Glomerular endothelial cell (primary cell): ENCODE measurements around the gene GTF3C1. TPM values are rescaled to one million over a fixed set of nuclear protein-coding genes. Genes with fewer than 3 reads are reported as not detected.

ENCODE experiments used
- DNase-seq: peaks from one replicate; pipeline ENCODE4 v3.0.0-alpha.2; 2011; ENCODE audit warnings: low read depth, low spot score; ENCODE audit errors: extremely low read depth
- total RNA-seq: library from RNA; depleted of rRNA; stranded (reverse); fragments of >200 nt; gene quantifications from 2 replicates; pipeline ENCODE4 v1.2.3, GENCODE V29; 2015

The GTF3C1 gene
- total RNA-seq, 1 donor from 2014 or later, result 123 TPM

DNA sequence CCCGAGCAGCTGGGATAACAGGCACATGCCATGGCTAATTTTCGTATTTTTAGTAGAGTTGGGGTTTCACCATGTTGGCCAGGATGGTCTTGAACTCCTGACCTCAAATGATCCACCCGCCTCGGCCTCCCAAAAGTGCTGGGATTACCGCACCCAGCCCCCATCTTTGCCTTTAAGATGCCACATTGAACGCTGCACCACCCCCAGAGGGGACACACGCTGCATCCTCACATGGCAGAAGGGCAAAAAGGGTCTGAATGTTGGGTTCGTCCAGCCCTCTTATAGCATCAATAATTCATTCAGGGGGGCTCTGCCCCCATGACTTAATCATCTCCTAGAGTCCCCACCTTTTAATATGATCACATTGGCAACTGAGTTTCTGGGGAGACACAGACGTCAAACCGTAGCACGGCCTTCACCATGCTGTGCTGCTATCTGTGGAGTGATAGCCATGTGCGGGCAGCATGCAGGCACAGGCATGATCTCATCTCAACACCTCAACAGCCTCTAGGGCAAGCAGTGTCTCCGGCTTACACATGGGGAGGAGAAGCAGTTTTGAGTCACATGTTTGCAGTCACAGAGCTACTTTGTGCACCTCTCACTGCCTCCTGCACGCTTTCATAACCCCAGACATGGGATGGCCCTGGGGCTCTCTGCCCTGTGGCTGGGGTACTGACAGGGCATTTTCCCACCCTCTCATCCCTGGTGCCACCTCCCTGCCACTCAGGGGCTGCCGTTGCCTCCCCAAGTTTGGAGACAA, 117.8 kb downstream of the GTF3C1 start:
- no peak for DNase-seq

DNA sequence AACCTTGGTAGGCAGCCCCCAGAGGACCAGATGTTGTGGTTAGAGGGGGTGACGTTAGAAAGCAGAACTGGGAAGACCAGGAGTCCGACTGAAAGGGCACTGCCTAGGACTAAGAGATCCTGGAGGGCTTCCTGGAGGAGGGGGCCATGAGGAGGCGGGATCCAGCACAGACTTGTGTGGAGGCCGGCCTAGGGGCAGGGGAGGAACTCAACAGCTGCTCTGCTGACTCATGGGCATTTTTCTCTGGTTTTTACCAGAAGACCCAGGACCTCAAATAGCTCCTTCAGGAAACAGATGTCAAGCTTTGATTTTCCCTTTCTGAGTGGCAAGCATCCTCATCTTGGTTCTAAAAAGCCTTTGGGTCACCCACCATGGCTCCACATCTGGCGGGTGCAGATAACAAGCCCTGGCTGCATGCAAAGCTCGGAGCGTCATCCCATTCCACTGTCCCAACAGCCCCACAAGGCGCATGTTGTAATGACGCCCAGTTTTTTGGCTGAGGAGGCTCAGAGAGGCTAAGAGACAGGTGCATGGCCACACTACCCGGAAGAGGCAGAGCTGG, 118.7 kb downstream of the GTF3C1 start:
- no peak for DNase-seq

DNA sequence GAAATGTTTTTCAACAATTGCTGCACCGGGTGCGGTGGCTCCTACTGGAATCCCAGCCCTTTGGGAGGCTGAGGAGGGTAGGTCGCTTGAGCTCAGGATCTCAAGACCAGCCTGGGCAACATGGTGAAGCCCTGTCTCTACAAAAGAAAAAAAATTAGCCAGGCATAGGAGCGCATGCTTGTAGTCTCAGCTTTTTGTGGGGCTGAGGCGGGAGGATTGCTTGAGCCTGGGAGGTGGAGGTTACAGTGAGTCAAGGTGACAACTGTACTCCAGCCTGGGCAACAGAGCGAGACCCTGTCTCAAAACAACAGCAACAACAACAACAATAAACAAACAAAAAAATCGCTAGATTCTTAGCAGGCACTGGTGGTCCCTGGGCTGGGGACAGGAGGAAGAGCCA, 119.2 kb downstream of the GTF3C1 start:
- no peak for DNase-seq

DNA sequence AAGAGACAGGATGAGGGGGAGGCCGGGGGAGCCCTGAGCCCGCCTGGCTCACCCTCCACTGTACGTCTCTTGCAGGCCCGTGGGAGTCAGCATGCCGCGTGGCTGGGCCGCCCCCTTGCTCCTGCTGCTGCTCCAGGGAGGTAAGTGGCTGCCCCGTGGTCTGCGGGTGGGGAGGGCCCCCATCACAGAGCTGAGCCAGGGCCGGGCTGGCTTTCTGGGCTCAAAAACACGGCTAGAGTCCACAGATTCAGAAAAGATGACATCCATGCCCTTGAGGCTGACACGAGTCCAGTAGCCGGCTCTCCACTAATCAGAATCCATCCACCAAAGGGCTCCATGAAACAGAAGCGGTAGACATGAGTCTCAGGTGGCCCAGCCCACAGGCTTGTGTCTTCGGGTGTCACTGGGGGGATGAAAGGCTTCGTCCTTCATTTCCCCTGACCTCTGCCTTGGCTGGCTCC, 119.7 kb downstream of the GTF3C1 start:
- DNase-seq, result no peak

DNA sequence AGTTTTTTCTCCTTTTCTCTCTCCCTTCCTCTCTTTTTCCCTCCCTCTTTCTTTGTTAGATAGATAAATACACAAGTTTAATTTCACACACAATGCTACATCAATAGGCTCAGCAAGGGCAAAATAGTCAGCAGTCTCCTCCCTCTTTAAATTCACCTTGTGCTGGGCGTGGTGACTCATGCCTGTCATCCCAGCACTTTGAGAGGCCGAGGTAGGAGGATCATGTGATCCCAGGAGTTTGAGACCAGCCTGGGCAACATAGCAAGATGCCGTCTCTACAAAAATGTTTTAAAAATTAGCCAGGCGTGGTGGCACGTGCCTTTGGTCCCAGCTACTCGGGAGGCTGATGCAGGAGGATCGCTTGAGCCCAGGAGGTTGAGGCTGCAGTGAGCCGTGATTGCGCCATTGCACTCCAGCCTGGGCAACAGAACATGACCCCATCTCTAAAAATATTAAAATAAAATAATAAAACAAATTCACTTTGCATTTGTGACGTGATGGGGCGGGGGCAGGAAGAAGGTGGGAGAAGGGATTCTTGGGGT, 120.3 kb downstream of the GTF3C1 start:
- DNase-seq, result no peak

DNA sequence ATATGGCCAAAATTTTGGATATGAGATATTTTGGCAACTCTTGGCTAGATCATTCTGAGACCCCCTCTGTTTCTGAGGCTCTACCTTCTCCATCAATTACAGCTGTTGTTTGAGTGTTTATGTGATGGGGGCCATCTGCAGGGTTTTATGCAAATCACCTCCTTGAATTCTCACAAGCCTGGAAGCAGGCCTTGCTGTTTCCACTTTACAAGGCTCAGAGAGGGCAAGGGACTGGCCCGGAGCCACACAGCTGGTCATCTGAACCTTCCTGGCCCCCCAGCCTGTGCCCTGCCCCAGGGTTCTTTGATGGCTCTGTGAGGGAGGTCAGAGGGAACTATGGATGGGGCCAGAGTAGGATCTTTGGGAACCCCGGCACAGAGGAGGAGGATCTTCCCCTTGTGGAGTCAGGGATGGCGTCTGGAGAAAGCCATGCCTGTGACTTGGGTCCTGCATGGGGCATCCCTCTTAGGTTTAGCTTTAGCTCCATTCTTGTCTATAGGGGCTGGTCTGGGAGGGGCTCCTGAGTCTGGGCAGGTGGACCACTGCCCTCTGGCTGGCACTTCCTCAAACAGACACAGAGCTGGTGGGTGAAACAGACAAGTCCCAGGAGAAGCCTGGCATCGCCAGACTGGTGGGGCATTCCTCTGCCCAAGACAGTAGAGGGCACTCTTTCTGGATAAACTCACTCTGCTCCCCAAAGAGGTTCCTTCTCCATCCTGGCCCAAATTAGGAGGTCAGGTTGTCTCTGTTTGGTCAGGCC, 121.5 kb downstream of the GTF3C1 start:
- no peak for DNase-seq

DNA sequence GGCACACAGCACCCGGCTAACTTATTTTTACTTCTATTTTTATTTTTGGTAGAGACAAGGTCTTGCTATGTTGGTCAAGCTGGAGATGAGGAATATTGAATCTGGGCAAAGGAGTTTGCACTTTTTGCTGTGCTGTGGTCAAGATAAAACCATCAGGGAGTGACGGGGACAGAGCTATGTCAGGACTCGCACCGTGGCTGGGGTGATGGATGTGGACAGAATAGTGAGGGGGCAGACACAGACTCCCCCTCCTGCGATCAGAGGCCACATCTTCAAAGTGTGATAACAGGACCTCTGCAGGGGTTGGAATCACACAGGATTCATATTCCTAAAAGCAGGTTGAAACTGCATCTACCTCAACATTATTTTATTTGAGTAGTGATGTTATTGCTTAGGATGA, 122.2 kb downstream of the GTF3C1 start:
- DNase-seq, result no peak

DNA sequence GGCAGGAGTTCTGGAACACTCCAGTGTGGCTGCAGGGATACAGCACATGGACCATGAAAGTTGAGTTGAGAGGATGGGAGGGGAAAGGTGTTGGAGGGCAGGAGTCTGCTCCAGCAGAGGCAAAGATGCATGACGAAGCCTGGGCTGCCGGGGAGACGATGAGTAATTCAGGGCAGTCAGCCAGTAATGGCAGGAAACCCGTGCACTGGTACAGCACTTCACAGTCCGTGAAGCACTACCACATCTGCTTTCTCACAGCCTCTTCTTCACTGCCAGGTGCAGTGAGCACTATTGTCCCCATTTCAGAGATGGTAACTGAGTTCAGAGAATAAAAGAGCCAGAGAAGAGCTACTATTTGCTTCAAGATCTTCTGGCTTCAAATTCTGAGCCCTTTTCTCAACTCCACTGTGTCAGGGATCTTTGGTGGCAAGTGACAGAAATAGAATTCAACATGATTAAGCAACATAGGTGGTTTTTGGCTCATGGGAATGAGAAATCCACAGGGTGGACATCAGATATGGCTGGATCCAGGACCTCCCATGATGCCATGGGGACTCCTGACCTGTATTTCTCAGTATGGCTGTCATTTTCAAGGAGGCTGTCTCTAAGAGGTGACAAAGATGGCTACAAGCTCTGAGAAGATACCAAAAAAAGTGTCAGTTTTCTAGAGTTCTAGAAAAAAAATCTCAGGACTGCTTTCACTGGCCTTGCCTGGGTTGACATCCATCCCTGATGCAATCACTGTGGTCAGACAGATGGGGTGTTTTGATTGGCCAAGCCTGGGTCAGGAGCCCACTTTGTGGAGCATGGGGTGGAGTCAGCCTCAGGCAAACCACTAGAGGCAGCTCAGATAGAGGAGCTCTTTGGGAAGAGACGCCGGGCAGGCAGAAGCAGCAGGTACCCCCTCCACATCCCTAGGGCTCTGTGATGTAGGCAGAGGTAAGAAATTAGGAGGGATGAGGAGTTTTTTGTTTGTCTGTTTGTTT, 123.0 kb downstream of the GTF3C1 start:
- no peak for DNase-seq

DNA sequence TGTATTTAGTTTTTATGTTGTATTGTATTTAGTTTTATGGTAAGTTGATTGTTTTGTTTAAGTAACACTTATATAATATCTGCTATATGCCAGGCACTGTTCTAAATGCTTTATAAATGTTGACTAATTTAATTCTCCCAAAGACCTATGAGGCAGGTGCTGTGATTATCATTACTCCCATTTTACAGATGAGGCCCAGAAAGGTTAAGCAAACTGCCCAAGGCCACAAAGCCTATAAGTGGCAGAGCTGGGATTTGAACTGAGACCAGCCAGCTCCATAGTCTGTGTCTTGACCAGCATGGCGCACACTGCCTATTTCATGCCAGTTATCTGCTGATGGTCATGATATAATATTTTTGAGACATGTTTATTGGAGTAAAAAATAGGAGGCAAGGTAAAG, 123.8 kb downstream of the GTF3C1 start:
- no peak for DNase-seq

DNA sequence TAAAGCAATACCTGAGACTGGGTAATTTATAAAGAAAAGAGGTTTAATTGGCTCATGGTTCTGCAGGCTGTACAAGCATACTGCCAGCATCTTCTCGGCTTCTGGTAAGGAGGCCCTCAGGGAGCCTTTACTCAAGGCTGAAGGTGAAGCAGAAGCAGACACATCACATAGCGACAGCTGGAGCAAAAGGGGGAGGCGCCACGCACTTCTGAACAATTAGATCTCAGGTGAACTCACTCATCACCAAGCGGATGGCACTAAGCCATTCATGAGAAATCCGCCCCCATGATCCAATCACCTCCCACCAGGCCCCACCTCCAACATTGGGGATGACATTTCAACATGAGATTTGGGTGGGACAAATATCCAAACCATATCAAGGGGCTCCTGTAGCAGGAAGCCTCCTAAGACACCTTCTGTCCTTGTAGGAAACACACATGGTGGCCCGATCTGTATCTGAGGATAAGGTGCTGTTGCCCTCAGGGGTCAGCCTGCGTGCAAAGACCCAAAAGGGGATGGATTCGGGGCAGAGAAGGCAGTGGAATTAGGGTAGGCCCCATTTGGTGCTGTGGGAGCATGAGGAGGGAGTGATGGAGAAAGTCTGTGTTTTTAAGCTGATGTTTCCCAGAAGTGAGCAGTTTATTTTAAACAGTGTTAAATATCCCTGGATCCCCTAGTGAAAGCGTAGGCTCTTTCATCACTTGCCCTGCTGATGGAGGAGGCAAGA, 124.8 kb downstream of the GTF3C1 start:
- DNase-seq, result no peak

DNA sequence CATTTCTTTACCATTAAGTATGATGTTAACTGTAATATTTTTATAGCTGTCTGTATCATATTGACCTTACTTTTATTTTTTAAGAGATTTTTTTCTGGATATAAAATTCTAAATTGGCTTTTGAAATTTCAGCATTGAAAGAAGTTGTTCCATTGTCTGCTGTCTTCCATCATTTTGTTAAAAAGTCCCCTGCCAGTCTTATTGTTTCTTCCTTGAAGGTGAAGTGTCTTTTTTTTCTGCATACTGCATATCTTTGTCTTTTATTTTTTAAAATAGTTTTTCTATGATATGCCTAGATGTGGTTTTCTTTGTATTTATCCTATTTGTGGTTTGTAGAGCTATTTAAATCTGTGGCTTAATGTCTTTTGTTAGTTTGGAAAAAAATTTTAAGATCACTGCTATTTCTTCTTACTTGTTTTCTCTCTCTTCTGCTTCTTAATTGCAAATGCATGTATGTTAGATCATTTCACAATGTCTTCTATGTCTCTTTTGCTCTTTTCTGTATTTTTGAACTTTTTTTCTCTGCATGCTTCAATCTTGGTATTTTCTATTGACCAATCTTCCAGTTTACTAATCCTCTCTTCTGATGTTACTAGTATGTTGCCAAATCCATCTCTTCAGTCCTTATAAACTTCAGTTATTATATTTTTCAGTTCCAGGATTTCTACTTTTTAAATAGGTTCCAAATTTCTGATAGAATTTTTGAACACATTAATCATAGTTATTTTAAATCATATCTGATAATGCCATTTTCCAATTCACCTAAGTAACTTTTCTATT, 127.6 kb downstream of the GTF3C1 start:
- DNase-seq, result no peak

DNA sequence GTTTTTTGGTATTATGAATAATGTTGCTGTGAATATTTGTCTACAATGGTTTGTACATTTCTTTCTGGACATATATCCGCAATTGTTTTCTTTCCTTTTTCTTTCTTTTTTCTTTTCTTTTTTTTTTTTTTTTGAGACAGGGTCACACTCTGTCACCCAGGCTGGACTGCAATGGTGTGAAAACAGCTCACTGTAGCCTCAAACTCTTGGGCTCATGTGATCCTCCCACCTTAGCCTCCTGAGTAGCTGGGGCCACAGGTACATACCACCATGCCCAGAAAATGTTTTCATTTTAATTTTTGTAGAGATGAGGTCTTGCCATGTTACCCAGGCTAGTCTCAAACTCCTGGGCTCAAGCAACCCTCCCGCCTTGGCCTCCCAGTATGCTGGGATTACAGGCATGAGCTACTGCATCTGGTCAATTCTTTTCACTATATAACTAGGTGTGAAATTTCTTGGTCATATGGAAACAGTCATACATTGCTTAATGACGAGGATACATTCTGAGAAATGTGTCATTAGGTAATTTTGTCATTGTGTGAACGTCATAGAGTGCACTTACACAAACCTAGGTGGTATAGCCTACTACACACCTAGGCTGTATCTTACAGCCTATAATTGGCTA, 132.6 kb downstream of the GTF3C1 start:
- DNase-seq, result no peak

DNA sequence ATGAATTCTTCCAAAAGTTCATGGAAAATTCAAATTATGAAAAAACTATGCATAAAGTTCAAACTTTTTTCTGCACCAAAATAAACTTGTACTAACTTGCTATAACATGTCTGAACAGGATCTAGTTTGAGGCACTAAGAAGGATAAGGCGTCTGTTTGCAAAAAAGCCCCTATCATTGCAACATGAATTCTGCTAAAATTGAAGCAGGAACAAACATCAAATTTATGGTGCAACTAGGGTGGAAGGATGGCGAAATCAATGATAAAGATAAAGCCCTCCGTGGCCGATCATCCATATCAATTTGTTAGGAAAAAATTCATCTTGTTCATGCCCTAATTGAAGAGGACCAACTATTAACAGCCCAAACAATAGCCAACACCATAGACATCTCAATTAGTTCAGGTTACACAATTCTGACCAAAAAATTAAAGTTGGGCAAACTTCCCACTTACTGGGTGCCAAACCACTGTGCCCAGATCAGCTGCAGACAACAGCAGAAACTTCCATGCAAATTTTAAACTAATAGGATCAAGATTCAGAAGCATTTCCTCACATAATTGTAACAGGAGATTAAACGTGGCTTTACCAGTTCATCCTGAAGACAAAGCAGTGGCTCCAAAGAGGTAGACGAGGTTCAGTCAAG, 134.8 kb downstream of the GTF3C1 start:
- no peak for DNase-seq

DNA sequence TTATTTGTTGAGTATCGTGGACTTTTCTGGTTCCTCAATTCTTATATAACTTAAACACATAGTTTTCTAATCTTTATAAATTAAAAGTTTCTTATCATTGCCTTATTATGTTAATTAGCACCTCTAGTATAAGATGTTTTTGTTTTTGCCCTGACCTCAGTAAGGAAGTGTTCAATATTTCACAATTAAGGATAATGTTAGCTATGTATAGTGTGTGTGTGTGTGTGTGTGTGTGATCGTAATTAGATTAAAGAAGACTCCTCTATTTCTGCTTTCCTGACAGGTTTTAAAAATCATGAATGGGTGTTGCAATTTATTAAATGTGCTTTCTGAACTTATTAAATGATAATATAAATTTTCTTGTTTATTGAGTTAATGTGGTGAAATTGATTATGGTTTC, 135.8 kb downstream of the GTF3C1 start:
- no peak for DNase-seq

DNA sequence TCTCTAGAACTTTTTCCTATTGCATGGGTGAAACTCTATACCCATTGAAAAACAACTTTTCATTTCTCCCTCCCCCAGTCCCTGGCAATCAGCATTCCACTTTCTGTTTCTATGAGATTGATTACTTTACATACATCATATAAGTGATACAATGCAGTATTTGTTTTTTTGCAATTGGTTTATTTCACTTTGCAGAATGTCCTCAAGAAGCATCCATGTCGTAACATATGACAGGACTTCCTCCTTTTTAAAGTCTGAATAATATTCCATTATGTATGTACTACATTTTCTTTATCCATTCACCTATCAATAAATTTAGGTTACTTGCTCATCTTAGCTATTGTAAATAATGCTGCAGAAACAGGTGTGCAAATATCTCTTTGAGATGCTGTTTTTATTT, 139.0 kb downstream of the GTF3C1 start:
- DNase-seq, result no peak
